Measurements from ENCODE around the gene PHF21A.

The PHF21A gene

GRCh38 chr11:46160100-46160499 lies 38.8 kb upstream of the PHF21A start:
- Histone ChIP-seq H3K9me3 (ENCODE audit: insufficient read depth, low read length, severe bottlenecking) (no peaks in the 10 kb centered on the region), H2AFZ (ENCODE audit: low read depth, low read length) (no peak overlapping the region), H3K9ac (ENCODE audit: low read depth, low read length) (no peak overlapping the region), H3K27me3 (ENCODE audit: insufficient read depth, low read length, poor library complexity) (peaks cover 4% of the 10 kb centered on the region), H3K36me3 (ENCODE audit: insufficient read depth, low read length) (no peaks in the 10 kb centered on the region), H3K4me2 (ENCODE audit: insufficient read depth, low read length) (no peak overlapping the region), H3K79me2 (ENCODE audit: insufficient read depth, low read length) (no peaks in the 10 kb centered on the region), H3K4me1 (ENCODE audit: insufficient read depth, low read length) (no peaks in the 10 kb centered on the region), H3K4me3 (ENCODE audit: low read depth in 1 of 2, low read length in 2 of 2) (no peak overlapping the region), H3K27ac (ENCODE audit: low read length) (no peak overlapping the region), H4K20me1 (ENCODE audit: insufficient read depth, low read length) (no peaks in the 10 kb centered on the region)
- ATAC-seq (ENCODE audit: insufficient read depth, low read depth): no peak
- no peak for DNase-seq
- TF ChIP-seq CTCF (IDR thresholded peaks at IDR 0.05; ENCODE audit: borderline replicate concordance, extremely low read depth, low read length, poor library complexity, severe bottlenecking) (no peak), EZH2 (IDR thresholded peaks at IDR 0.05; ENCODE audit: borderline replicate concordance, low read depth, low read length, severe bottlenecking) (no peak)

GRCh38 chr11:46159680-46160079 lies 38.4 kb upstream of the PHF21A start:
- Histone ChIP-seq H2AFZ (ENCODE audit: low read depth, low read length) (no peak overlapping the region), H3K9me3 (ENCODE audit: insufficient read depth, low read length, severe bottlenecking) (no peaks in the 10 kb centered on the region), H3K4me1 (ENCODE audit: insufficient read depth, low read length) (no peaks in the 10 kb centered on the region), H3K4me3 (ENCODE audit: low read depth in 1 of 2, low read length in 2 of 2) (no peak overlapping the region), H3K27ac (ENCODE audit: low read length) (no peak overlapping the region), H3K36me3 (ENCODE audit: insufficient read depth, low read length) (no peaks in the 10 kb centered on the region), H3K4me2 (ENCODE audit: insufficient read depth, low read length) (no peak overlapping the region), H3K9ac (ENCODE audit: low read depth, low read length) (no peak overlapping the region), H4K20me1 (ENCODE audit: insufficient read depth, low read length) (no peaks in the 10 kb centered on the region), H3K27me3 (ENCODE audit: insufficient read depth, low read length, poor library complexity) (peaks cover 4% of the 10 kb centered on the region), H3K79me2 (ENCODE audit: insufficient read depth, low read length) (no peaks in the 10 kb centered on the region)
- TF ChIP-seq EZH2 (IDR thresholded peaks at IDR 0.05; ENCODE audit: borderline replicate concordance, low read depth, low read length, severe bottlenecking): no peak
- TF ChIP-seq CTCF (IDR thresholded peaks at IDR 0.05; ENCODE audit: borderline replicate concordance, extremely low read depth, low read length, poor library complexity, severe bottlenecking): no peak
- ATAC-seq (ENCODE audit: insufficient read depth, low read depth): no peak
- DNase-seq: no peak

GRCh38 chr11:46149826-46150225 lies 28.6 kb upstream of the PHF21A start:
- Histone ChIP-seq H3K79me2 (ENCODE audit: insufficient read depth, low read length) (no peaks in the 10 kb centered on the region), H4K20me1 (ENCODE audit: insufficient read depth, low read length) (no peaks in the 10 kb centered on the region), H3K36me3 (ENCODE audit: insufficient read depth, low read length) (no peaks in the 10 kb centered on the region), H3K27me3 (ENCODE audit: insufficient read depth, low read length, poor library complexity) (peaks cover 11% of the 10 kb centered on the region), H3K9me3 (ENCODE audit: insufficient read depth, low read length, severe bottlenecking) (no peaks in the 10 kb centered on the region), H3K4me1 (ENCODE audit: insufficient read depth, low read length) (no peaks in the 10 kb centered on the region), H3K27ac (ENCODE audit: low read length) (no peak overlapping the region), H3K9ac (ENCODE audit: low read depth, low read length) (no peak overlapping the region), H3K4me3 (ENCODE audit: low read depth in 1 of 2, low read length in 2 of 2) (no peak overlapping the region), H3K4me2 (ENCODE audit: insufficient read depth, low read length) (no peak overlapping the region), H2AFZ (ENCODE audit: low read depth, low read length) (no peak overlapping the region)
- no peak for ATAC-seq (ENCODE audit: insufficient read depth, low read depth)
- TF ChIP-seq EZH2 (IDR thresholded peaks at IDR 0.05; ENCODE audit: borderline replicate concordance, low read depth, low read length, severe bottlenecking): no peak
- TF ChIP-seq CTCF (IDR thresholded peaks at IDR 0.05; ENCODE audit: borderline replicate concordance, extremely low read depth, low read length, poor library complexity, severe bottlenecking): no peak
- DNase-seq: no peak

- Histone ChIP-seq H3K27ac (ENCODE audit: low read length) (no peak overlapping the region), H3K9ac (ENCODE audit: low read depth, low read length) (no peak overlapping the region), H2AFZ (ENCODE audit: low read depth, low read length) (no peak overlapping the region), H3K4me1 (ENCODE audit: insufficient read depth, low read length) (no peaks in the 10 kb centered on the region), H3K9me3 (ENCODE audit: insufficient read depth, low read length, severe bottlenecking) (no peaks in the 10 kb centered on the region), H3K4me2 (ENCODE audit: insufficient read depth, low read length) (no peak overlapping the region), H3K79me2 (ENCODE audit: insufficient read depth, low read length) (no peaks in the 10 kb centered on the region), H3K36me3 (ENCODE audit: insufficient read depth, low read length) (no peaks in the 10 kb centered on the region), H4K20me1 (ENCODE audit: insufficient read depth, low read length) (no peaks in the 10 kb centered on the region), H3K27me3 (ENCODE audit: insufficient read depth, low read length, poor library complexity) (peaks cover 11% of the 10 kb centered on the region), H3K4me3 (ENCODE audit: low read depth in 1 of 2, low read length in 2 of 2) (no peak overlapping the region)
- ATAC-seq (ENCODE audit: insufficient read depth, low read depth): no peak
- no peak for DNase-seq
- no peak for TF ChIP-seq CTCF (IDR thresholded peaks at IDR 0.05; ENCODE audit: borderline replicate concordance, extremely low read depth, low read length, poor library complexity, severe bottlenecking)
- TF ChIP-seq EZH2 (IDR thresholded peaks at IDR 0.05; ENCODE audit: borderline replicate concordance, low read depth, low read length, severe bottlenecking): no peak
Measured at GRCh38 chr11:46149342-46149741, 28.1 kb upstream of the PHF21A start.

Data from DND-41 (cell line).